Fibroblast of lung (primary cell): ENCODE measurements around the gene MIER3.

Experiments
- EZH2 ChIP-seq: IDR thresholded peaks from 2 replicates; pipeline ENCODE4 v1.5.1; 2012; ENCODE audit warnings: low read length, control low read depth, mild to moderate bottlenecking; ENCODE audit errors: missing control alignments
- TF ChIP-seq, protein P1 (sequence below), 2 donors: IDR thresholded peaks in 1 of 2; conservative IDR thresholded peaks in 1 of 2; 1 replicate in 1 of 2; 2 replicates in 1 of 2; pipeline ENCODE4 v1.5.1; 2011 to 2012; ENCODE audit warnings: low read length in 2 of 2, control low read depth in 1 of 2, inconsistent platforms in 1 of 2, low read depth in 1 of 2, mild to moderate bottlenecking in 1 of 2

DNA sequence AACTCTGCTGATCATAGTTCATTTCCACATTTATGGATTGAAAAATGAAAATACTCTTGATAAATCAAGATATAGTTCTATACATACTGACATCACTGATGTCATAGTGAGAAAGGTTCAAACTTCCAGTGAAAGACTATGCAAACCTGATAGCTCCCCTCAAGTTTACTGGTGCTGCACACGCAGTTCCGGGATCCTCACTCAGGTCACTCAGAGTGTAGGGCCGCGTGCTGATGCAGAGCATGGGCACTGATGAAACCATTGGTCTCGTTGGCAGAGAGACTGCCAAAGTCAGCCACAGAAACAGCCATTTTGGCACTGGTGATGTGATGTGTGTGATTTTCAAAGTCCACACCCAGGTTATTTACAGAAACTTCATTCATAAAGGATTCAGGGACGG is 29.0 kb downstream of the MIER3 start:
- TF ChIP-seq, protein P1, sequence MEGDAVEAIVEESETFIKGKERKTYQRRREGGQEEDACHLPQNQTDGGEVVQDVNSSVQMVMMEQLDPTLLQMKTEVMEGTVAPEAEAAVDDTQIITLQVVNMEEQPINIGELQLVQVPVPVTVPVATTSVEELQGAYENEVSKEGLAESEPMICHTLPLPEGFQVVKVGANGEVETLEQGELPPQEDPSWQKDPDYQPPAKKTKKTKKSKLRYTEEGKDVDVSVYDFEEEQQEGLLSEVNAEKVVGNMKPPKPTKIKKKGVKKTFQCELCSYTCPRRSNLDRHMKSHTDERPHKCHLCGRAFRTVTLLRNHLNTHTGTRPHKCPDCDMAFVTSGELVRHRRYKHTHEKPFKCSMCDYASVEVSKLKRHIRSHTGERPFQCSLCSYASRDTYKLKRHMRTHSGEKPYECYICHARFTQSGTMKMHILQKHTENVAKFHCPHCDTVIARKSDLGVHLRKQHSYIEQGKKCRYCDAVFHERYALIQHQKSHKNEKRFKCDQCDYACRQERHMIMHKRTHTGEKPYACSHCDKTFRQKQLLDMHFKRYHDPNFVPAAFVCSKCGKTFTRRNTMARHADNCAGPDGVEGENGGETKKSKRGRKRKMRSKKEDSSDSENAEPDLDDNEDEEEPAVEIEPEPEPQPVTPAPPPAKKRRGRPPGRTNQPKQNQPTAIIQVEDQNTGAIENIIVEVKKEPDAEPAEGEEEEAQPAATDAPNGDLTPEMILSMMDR (conservative IDR thresholded peaks at IDR 0.05 in 1 of 2, IDR thresholded peaks at IDR 0.05 in 1 of 2; ENCODE audit: low read depth in 1 of 2, low read length in 2 of 2), result no peak
- TF ChIP-seq EZH2, result no peak
